GM19099 (cell line): ENCODE results near the gene KATNBL1.

Source experiments
- POLR2A ChIP-seq: IDR thresholded peaks from 3 replicates; pipeline ENCODE4 v1.6.1; 2011; ENCODE audit warnings: low read depth; ENCODE audit not compliant: insufficient read length; ENCODE audit errors: extremely low read depth

Gene KATNBL1

GRCh38 chr15:34147371-34148140 is 62.3 kb downstream of the KATNBL1 start:
- TF ChIP-seq POLR2A, result no peak

GRCh38 chr15:34133511-34133910 is 76.4 kb downstream of the KATNBL1 start:
- no peak for TF ChIP-seq POLR2A

GRCh38 chr15:34132881-34133280 is 77.0 kb downstream of the KATNBL1 start:
- TF ChIP-seq POLR2A, result no peak

GRCh38 chr15:34128898-34129297 is 81.0 kb downstream of the KATNBL1 start:
- TF ChIP-seq POLR2A, result no peak

GRCh38 chr15:34126522-34126921 is 83.4 kb downstream of the KATNBL1 start:
- no peak for TF ChIP-seq POLR2A

GRCh38 chr15:34125945-34126344 is 84.0 kb downstream of the KATNBL1 start:
- TF ChIP-seq POLR2A, result no peak

- TF ChIP-seq POLR2A, result no peak
Observed at GRCh38 chr15:34124651-34125050, 85.2 kb downstream of the KATNBL1 start.

- no peak for TF ChIP-seq POLR2A
Observed at GRCh38 chr15:34122771-34123183, 87.1 kb downstream of the KATNBL1 start.

- no peak for TF ChIP-seq POLR2A
Observed at GRCh38 chr15:34119291-34119690, 90.6 kb downstream of the KATNBL1 start.

GRCh38 chr15:34116620-34117019 is 93.3 kb downstream of the KATNBL1 start:
- no peak for TF ChIP-seq POLR2A

- no peak for TF ChIP-seq POLR2A
Observed at GRCh38 chr15:34114739-34115138, 95.2 kb downstream of the KATNBL1 start.

- no peak for TF ChIP-seq POLR2A
Observed at GRCh38 chr15:34114215-34114614, 95.7 kb downstream of the KATNBL1 start.

GRCh38 chr15:34111488-34111887 is 98.4 kb downstream of the KATNBL1 start:
- TF ChIP-seq POLR2A, result no peak

- no peak for TF ChIP-seq POLR2A
Observed at GRCh38 chr15:34109797-34110663, 99.9 kb downstream of the KATNBL1 start.

GRCh38 chr15:34107315-34107714 is 102.6 kb downstream of the KATNBL1 start:
- TF ChIP-seq POLR2A, result no peak

- TF ChIP-seq POLR2A, result no peak
Observed at GRCh38 chr15:34106423-34106822, 103.5 kb downstream of the KATNBL1 start.
